DMS153 treated with DMSO at 0.1 percent for 48 hours (cell line): Measurements from ENCODE around the gene ZIM2.

Experiments
- DNase-seq: peaks from one replicate; lab custom pipeline; 2025; ENCODE audit not compliant: unreplicated experiment; lab: John Stamatoyannopoulos, UW

The ZIM2 gene

DNA sequence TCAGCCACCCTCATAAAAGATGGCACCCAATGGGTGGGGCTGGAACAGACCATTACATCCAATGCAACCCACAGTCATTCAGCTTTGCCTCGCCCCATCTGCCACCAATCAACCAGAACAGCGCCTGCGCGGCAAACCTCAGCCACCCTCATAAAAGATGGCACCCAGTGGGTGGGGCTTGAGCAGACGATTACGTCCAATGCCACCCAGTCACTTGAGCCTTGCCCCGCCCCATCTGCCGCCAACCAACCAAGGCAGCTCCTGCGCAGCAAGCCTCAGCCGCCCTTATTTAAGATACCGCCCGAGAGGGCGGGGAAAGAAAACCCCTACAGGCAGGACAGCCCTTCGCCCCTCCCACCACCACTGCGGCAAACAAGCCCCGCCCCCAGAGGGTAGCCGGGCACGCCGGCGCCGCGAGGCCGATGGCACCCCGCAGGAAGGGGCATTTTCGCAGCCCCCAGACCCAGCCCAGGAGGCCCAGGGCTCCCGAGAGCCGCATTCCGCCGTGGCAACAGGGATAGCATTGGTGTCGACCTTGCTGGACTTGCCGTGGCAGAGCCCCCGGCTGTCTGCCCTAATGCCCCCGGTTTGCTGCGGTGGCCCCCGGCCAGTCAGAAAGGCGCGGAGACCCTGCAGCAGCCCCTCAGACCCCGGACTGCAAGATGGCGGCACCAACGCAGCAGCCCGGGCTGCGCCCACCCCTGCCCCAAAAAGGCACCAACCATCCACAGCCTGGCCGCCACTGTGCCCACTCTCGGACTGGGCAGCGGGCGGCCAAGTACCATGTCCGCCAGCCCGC lies 675 bp downstream of the ZIM2 start:
- DNase-seq, result no peak

DNA sequence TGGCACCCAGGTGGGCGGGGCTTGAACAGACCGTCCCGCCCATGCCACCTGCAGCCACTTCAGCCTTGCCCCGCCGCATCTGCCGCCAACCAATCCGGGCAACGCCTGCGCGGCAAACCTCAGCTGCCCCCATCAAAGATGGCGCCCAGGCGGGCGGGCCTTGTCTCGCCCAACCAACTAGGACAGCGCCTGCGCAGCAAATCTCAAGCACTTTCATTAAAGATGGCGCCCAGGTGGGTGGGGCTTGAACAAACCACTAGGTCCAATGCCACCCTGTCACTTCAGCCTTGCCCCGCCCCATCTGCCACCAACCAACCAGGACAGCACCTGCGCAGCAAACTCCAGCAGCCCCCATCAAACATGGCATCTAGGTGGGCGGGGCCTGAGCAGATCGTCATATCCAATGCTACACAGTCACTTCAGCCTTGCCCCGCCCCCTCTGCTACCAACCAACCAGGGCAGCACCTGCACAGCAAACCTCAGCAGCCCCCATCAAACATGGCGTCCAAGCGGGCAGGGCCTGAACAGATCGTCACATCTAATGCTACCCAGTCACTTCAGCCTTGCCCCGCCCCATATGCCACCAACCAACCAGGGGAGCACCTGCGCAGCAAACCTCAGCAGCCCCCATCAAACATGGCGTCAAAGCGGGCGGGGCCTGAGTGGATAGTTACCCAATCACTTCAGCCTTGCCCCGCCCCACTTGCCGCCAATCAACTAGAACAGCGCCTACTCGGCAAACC lies 1.4 kb downstream of the ZIM2 start:
- no peak for DNase-seq

DNA sequence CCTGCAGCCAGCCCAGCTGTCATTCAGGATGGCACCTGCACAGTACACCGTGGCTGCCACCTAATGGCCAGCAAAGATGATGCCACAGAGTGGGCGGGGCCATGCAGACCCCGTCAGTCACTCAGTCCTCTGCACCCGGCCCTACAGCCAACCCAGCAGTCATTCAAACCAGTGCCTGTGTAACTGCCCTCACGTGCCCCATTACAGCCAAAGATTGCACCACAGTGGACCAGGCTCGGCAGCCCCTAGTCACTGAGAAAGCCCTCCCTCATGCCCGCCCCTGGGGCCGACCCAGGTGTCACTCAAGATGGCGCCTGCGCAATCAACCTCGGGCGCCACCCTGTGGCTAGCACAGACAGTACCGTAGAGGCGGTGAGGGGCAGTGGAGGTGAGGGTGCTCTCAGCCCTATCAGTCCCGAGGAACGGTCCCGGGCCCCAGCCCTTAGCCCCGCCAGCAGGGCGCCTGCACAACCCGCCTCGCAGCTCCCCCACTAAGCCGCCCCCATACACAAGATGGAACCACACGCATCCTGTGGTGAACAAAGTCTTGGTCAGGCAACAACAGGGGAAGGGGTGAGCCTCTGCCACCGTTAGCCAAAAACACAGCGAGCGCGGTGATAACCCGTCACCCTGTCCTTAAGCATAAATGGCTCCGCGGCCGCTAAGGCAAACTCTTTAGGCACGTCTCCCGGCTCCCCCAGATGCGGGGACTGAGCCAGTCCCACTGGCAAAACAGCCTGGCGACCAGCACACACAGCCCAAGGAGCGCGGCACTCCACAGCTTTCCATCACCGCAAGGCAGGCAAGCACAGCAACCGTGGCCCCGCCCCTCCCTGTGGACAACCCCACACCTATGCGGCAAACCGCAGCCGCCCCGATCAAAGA lies 2.3 kb downstream of the ZIM2 start:
- DNase-seq, result no peak

- no peak for DNase-seq
These were observed 3.0 kb downstream of the ZIM2 start for GRCh38 chr19:56837492-56838023.

- DNase-seq, result no peak
These were observed 3.5 kb downstream of the ZIM2 start for GRCh38 chr19:56837004-56837403.

GRCh38 chr19:56836059-56836458 lies 4.5 kb downstream of the ZIM2 start:
- no peak for DNase-seq

GRCh38 chr19:56835401-56835800 lies 5.1 kb downstream of the ZIM2 start:
- DNase-seq, result no peak

DNA sequence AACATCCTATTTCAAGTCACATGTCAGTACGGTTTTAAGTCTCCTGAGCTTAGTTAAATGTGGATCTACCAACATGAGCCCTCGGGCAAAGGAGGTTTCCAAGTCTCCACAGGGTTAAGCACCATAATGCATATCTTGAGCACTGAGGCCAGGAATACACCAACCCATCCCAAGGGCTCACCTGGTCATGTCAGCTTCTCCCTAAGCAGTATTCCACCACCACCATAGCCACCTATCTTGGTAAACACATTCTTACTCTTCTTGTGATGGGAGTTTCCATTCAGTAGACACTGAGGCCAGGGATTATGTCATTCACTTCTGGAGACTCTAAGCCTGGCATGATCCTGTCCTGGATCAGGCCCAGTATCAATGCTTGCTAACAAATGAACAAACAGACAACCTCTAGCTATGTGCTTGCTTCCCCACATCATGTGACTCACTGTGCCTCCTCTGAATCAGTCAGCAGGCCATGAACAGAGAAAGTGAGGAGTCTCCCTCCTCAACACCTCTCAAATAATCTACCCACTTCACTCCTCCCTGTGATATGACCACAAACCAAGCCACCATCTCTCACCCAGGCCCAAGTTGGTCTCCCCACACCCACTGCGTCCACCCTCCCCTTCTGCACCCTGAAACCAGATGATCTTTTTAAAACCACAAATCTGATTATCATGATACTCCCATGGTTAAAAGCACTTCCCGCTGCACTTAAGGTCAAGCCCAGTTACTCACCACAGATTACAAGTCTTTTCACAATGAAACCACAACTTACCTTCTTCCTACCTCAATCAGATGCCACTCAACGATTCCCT lies 5.8 kb downstream of the ZIM2 start:
- no peak for DNase-seq

DNA sequence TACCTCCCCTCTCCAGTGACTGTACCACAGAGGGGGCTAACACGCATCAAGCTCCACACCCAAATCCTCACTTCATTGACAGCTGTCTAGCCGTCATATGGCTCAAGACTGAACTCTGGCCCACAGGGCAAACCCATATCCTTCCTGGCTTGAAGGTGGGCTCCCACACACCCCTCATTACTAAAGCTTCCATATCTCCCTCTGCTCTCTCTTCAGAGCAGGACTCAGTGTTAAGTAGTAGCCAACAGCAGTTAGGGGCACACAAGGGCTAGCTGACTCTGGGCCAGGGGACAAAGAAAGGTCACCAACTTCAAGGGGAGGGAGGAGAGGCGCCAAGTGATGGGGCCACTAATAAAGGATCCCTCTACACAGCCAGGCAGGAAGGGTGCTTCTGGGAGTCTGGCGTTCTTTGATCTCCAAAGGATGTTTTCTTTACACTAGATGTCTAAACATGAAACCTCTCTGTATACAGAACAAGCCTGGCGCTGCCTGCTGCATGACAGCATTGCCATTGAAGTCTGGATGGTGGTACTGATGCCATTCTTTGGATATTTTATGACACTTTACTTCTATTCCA lies 8.1 kb downstream of the ZIM2 start:
- no peak for DNase-seq

- no peak for DNase-seq
These were observed 9.3 kb downstream of the ZIM2 start for GRCh38 chr19:56831255-56831654.

- no peak for DNase-seq
These were observed 10.9 kb downstream of the ZIM2 start for GRCh38 chr19:56829596-56829995.

DNA sequence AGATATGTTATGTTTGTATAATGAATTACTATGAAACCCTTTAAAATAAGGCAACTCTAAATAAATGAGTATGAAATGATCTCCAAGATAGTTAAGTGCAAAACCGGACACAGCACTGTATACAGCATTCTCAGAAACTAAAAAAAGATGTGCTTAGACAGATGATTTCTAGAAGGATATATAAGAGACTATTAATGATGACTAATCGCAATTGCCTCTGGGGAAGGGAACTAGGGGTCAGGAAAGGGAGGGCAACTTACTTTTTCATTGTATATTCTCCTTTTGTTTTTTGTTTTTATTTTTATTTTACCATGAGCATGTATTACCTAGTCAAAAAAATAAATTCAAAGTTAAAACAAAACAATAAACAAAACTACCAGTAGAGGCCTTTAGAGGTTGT lies 12.8 kb downstream of the ZIM2 start:
- no peak for DNase-seq

- DNase-seq, result no peak
These were observed 16.6 kb downstream of the ZIM2 start for GRCh38 chr19:56823956-56824355.

GRCh38 chr19:56823417-56823816 lies 17.1 kb downstream of the ZIM2 start:
- DNase-seq, result no peak

- no peak for DNase-seq
These were observed 17.8 kb downstream of the ZIM2 start for GRCh38 chr19:56822755-56823154.

- DNase-seq, result no peak
These were observed 18.9 kb downstream of the ZIM2 start for GRCh38 chr19:56821675-56822074.

GRCh38 chr19:56821209-56821608 lies 19.3 kb downstream of the ZIM2 start:
- no peak for DNase-seq

GRCh38 chr19:56819166-56819565 lies 21.4 kb downstream of the ZIM2 start:
- no peak for DNase-seq

DNA sequence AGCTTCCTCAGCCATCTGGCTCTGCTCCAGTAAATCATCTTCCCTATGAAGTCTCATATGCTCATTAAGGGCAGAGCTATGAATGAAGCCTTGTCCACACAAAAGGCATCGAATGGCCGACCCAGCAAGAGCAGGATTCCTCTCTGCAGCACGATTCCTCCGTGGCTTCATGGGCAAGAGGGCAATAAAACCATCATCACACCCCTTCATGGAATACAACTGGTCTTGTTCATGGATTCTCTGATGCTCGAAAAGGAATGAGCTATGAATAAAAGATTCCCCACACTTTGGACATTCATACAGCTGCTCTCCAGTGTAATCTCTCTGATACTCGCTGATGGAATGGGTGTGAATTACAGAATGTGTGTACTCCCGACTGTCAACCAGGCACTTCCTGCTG lies 25.9 kb downstream of the ZIM2 start:
- DNase-seq, result no peak

DNA sequence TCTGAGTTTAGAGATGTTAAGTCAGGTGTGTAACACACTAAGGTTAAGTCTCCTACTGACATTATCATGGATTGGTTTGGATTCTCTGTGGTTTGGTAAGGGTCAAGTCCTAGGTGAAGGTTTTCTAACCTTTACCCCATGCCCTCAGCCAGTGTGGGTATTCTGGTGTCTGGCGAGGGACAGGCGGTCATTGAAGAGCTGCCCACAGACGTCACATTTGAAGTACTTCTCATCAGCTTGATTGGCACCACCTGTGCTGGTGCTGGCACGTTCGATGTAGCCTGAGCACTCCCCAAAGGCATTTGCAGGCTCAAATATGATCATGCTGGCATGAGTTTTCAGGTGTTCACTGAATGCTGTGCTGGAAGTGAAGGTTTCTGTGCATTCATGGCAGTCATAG lies 27.0 kb downstream of the ZIM2 start:
- DNase-seq, result no peak
